Cardiac muscle cell (in vitro differentiated cells and primary cell): ENCODE results near the gene CEACAM4. TPM values are rescaled to one million over a fixed set of nuclear protein-coding genes. Genes with fewer than 3 reads are reported as not detected.

ENCODE experiments used
- DNase-seq, 2 donors: peaks; one replicate each; pipeline versions ENCODE4 v3.0.0 to v3.0.0-alpha.2; 2010 to 2017; ENCODE audit warnings: low read depth in 1 of 2, low spot score in 1 of 2
- H3K27ac ChIP-seq: fragments of 200-600 bp; sonication (generic); 2 replicates; pipeline ENCODE4 v1.5.1; 2016
- H3K27me3 ChIP-seq: fragments of 200-600 bp; sonication (generic); 2 replicates; pipeline ENCODE4 v1.6.0; 2016; ENCODE audit warnings: control low read depth
- H3K36me3 ChIP-seq: fragments of 200-600 bp; sonication (generic); 2 replicates; pipeline ENCODE4 v1.5.1; 2016; ENCODE audit warnings: control low read depth
- H3K4me1 ChIP-seq: fragments of 200-600 bp; sonication (generic); 2 replicates; pipeline ENCODE4 v1.8.1; 2017; ENCODE audit warnings: low read depth, mild to moderate bottlenecking, mixed run types
- H3K4me3 ChIP-seq: fragments of 200-600 bp; sonication (generic); 2 replicates; pipeline ENCODE4 v1.5.1; 2016; ENCODE audit warnings: mild to moderate bottlenecking
- H3K9me3 ChIP-seq: fragments of 200-600 bp; sonication (generic); 2 replicates; pipeline ENCODE4 v1.5.1; 2017; ENCODE audit warnings: low read depth, mild to moderate bottlenecking, control low read depth
- polyA plus RNA-seq: library from polyadenylated mRNA; unstranded; fragments of >200 nt; fragmentation: Nextera tagmentation; extraction: Ambion mirVana; gene quantifications from 2 replicates; pipeline ENCODE4 v1.2.1, GENCODE V29; 2016
- total RNA-seq: library from RNA; depleted of rRNA; stranded (reverse); fragments of >200 nt; gene quantifications from 2 replicates; pipeline ENCODE4 v1.2.3, GENCODE V29; 2016
- TF ChIP-seq, protein P1 (sequence below): IDR thresholded peaks from 2 replicates; pipeline ENCODE4 v1.5.1; 2012; ENCODE audit warnings: low read depth, mild to moderate bottlenecking, low read length

Gene CEACAM4
- total and polyA plus RNA-seq, 2 experiments from 2014 or later, result not detected

DNA sequence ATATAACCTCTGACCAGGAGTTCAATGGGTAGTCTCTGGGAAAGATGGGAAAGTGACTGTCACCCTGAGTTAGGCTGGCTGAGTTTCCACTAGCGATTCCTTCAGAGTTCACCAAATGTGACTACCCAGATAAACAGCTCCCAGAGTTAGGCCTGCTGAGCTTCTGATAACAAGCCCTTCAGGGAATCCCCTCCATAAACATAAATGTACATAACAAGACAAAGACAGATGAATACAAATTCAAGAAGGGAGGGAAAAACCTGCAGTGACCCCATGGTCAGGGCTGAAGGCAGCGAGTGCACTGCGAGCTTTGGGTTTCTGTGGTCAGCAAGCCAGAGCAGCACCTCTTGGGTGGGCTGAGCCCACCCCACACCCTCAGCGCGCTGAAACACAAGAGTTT is 25.4 kb upstream of the CEACAM4 start:
- Histone ChIP-seq H3K27me3 (no peaks in the 10 kb centered on the region), H3K4me3 (no peak overlapping the region), H3K36me3 (no peaks in the 10 kb centered on the region), H3K9me3 (no peaks in the 10 kb centered on the region), H3K4me1 (no peaks in the 10 kb centered on the region), H3K27ac (no peak overlapping the region)
- no peak for DNase-seq
- TF ChIP-seq, protein P1, sequence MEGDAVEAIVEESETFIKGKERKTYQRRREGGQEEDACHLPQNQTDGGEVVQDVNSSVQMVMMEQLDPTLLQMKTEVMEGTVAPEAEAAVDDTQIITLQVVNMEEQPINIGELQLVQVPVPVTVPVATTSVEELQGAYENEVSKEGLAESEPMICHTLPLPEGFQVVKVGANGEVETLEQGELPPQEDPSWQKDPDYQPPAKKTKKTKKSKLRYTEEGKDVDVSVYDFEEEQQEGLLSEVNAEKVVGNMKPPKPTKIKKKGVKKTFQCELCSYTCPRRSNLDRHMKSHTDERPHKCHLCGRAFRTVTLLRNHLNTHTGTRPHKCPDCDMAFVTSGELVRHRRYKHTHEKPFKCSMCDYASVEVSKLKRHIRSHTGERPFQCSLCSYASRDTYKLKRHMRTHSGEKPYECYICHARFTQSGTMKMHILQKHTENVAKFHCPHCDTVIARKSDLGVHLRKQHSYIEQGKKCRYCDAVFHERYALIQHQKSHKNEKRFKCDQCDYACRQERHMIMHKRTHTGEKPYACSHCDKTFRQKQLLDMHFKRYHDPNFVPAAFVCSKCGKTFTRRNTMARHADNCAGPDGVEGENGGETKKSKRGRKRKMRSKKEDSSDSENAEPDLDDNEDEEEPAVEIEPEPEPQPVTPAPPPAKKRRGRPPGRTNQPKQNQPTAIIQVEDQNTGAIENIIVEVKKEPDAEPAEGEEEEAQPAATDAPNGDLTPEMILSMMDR, result no peak

DNA sequence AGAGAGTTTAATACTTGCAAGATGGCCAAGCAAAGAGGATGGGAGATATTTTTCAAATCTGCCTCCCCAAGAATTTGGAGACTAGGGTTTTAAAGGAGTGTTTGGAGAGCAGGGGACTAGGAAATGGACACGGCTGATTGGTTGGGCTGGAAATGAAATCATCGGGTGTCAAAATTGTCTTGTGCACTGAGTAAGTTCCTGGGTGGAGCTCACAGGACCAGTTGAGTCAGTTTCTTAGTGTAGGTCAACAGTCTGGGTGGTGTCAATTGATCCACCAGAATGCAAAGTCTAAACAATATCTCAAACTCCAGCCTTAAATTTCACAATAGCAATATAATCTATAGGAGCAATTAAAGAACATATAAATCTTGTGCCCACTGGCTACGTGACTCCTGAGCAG is 23.0 kb upstream of the CEACAM4 start:
- Histone ChIP-seq H3K4me1 (no peaks in the 10 kb centered on the region), H3K9me3 (no peaks in the 10 kb centered on the region), H3K36me3 (no peaks in the 10 kb centered on the region), H3K4me3 (no peak overlapping the region), H3K27me3 (no peaks in the 10 kb centered on the region), H3K27ac (no peak overlapping the region)
- TF ChIP-seq, protein P1, result no peak
- no peak for DNase-seq

DNA sequence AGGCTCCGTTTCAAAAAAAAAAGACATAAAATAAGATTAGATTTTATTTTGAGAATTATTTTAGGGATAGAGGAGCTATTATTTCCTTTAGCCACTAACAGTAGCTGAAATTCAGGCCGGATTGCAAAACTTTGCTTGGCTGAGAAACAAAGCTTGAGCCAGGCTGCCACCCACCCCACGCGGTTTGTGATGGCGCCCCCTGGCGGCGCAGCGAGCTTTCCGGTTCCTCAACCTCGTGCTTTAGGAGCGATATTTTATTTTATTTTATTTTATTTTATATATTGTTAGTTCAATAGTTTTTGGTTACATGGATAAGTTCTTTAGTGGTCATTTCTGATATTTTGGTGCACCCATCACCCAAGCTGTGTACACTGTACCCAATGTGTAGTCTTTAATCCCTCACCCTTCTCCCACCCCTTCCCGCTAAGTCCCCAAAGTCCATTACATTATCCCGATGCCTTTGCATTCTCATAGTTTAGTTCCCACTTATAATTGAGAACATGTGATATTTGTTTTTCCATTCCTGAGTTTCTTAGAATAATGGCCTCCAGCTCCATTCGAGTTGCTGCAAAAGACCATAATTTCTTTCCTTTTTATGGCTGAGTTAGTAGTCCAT is 19.8 kb upstream of the CEACAM4 start:
- TF ChIP-seq, protein P1, result peak; percentile 39
- Histone ChIP-seq H3K36me3 (no peaks in the 10 kb centered on the region), H3K9me3 (no peaks in the 10 kb centered on the region), H3K27me3 (no peaks in the 10 kb centered on the region), H3K27ac (no peak overlapping the region), H3K4me3 (no peak overlapping the region), H3K4me1 (no peaks in the 10 kb centered on the region)
- peak in 1 of 2 donors; percentile 29 for DNase-seq

DNA sequence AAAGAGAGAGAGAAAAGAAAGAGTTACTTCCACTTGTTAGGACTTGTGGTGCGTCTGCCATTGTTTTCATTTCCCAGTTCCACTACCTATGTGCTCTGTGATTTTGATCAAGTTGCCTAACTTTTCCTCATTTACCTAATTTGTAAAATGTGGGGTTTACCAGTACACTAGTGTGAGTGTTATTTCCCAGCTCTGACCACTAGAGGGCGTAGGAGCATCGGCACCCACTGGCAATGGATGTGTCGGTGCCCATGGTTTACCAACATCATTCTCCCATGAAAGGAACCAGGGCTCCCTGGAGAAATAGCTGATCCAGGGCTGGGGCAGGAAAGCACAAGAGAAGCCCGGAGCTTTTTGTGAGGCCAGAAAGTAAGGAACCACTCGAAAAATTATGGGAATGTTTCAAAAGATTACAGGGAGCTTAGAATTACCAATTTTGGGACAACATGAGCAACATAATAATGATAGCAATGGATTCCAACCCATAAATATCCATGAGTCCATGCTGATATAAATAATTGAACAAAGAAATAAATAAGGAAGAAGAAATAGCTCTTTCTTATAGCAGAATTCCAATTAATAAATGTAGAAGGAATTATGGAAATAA is 15.1 kb upstream of the CEACAM4 start:
- H3K27ac ChIP-seq, result no peak overlapping the region
- H3K9me3 ChIP-seq, result peaks cover 2% of the 10 kb centered on the region
- peak; percentile 2 to 65 for DNase-seq
- TF ChIP-seq, protein P1, result peak; percentile 90
- no peak overlapping the region for H3K4me3 ChIP-seq
- no peaks in the 10 kb centered on the region for H3K36me3 ChIP-seq
- no peaks in the 10 kb centered on the region for H3K27me3 ChIP-seq
- H3K4me1 ChIP-seq, result no peaks in the 10 kb centered on the region

DNA sequence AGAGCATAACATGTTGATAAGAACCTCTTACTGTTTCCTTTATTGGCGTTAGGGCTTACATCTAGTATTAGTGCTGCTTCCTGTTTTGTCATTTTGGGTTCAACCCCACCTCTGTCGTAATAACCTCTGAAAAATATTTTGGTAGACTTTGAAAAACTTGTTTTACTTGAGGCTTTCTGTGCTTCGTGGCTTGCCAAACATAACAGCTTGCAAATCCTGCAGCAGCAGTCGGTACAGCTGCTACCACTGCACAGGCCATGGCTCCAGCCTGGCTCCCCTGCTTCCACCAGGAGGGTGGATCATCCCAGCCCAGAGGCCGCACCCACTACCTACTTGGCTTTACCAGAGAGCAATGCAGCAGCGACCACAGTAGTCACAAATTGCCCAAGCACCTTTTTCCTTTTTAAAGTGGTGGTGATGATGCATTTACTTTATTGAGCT is 11.8 kb upstream of the CEACAM4 start:
- peaks cover 2% of the 10 kb centered on the region for H3K9me3 ChIP-seq
- no peak overlapping the region for H3K27ac ChIP-seq
- no peaks in the 10 kb centered on the region for H3K4me1 ChIP-seq
- no peaks in the 10 kb centered on the region for H3K27me3 ChIP-seq
- H3K36me3 ChIP-seq, result no peaks in the 10 kb centered on the region
- no peak for DNase-seq
- no peak overlapping the region for H3K4me3 ChIP-seq
- TF ChIP-seq, protein P1, result no peak
